ENCODE data around the gene CCDC148.

DNA sequence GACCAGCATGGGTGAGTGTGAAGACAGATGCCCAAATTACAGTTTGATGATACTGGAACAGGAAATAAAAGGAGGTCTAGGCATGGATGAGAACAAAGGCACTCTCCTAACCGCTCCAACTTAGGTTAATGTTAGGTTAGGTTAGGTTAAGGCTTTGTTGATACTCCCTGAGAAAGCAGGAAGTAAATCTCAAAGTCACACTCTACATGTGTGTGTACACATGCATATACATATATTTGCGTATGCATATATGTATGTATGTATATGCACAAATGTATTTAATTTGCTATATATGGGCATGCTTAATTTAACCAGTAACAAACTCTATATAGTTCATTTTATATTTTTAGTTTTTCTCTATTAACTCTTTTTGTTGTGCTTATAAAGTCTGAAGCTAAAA, 215.6 kb downstream of the CCDC148 start:
- TF ChIP-seq, protein P1, sequence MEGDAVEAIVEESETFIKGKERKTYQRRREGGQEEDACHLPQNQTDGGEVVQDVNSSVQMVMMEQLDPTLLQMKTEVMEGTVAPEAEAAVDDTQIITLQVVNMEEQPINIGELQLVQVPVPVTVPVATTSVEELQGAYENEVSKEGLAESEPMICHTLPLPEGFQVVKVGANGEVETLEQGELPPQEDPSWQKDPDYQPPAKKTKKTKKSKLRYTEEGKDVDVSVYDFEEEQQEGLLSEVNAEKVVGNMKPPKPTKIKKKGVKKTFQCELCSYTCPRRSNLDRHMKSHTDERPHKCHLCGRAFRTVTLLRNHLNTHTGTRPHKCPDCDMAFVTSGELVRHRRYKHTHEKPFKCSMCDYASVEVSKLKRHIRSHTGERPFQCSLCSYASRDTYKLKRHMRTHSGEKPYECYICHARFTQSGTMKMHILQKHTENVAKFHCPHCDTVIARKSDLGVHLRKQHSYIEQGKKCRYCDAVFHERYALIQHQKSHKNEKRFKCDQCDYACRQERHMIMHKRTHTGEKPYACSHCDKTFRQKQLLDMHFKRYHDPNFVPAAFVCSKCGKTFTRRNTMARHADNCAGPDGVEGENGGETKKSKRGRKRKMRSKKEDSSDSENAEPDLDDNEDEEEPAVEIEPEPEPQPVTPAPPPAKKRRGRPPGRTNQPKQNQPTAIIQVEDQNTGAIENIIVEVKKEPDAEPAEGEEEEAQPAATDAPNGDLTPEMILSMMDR (IDR thresholded peaks at IDR 0.05) = no peak
- no peak for TF ChIP-seq POLR2A (IDR thresholded peaks at IDR 0.05)
